Measurements from ENCODE around the gene HAT1.

Gene HAT1

DNA sequence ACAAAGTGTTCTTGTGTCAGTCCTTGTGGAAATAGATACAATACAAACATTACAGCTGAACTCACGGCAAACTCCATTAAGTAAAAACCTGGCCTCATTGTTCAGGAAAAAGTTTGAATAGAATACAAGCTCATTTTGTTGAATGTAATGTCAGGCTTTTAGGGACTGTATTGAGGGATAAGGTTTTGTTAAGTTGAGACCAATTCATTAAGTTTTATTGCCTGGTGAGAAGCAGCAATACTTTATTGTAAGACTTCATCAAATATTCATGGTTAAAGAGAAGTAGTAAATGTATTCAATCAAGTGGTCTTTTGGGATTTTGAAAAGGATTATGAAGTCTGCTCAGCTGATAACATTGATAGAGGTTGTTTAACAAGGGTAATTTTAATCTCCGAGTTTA lies 42.0 kb downstream of the HAT1 start:
- H3K4me3 ChIP-seq (ENCODE audit: control insufficient read depth, low read depth, low read length) = no peak overlapping the region
- TF ChIP-seq, protein P1, sequence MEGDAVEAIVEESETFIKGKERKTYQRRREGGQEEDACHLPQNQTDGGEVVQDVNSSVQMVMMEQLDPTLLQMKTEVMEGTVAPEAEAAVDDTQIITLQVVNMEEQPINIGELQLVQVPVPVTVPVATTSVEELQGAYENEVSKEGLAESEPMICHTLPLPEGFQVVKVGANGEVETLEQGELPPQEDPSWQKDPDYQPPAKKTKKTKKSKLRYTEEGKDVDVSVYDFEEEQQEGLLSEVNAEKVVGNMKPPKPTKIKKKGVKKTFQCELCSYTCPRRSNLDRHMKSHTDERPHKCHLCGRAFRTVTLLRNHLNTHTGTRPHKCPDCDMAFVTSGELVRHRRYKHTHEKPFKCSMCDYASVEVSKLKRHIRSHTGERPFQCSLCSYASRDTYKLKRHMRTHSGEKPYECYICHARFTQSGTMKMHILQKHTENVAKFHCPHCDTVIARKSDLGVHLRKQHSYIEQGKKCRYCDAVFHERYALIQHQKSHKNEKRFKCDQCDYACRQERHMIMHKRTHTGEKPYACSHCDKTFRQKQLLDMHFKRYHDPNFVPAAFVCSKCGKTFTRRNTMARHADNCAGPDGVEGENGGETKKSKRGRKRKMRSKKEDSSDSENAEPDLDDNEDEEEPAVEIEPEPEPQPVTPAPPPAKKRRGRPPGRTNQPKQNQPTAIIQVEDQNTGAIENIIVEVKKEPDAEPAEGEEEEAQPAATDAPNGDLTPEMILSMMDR (IDR thresholded peaks at IDR 0.05; ENCODE audit: control insufficient read depth, insufficient read depth, low read depth, low read length, missing control alignments) = no peak
- no peak for DNase-seq (ENCODE audit: low read depth)

DNA sequence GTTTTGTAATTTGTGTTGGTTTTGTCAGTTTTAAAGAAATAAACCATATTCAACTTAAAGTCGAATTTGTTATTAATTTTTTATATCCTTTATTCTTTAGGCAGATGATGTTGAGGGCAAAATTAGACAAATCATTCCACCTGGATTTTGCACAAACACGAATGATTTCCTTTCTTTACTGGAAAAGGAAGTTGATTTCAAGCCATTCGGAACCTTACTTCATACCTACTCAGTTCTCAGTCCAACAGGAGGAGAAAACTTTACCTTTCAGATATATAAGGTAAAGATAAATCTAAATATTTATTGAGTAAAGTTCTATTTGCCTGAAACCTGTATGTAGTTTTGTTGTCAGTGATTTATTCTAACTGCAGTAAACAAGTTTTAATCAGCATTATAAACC lies 43.0 kb downstream of the HAT1 start:
- TF ChIP-seq, protein P1 (IDR thresholded peaks at IDR 0.05; ENCODE audit: control insufficient read depth, insufficient read depth, low read depth, low read length, missing control alignments) = no peak
- DNase-seq (ENCODE audit: low read depth) = no peak
- no peak overlapping the region for H3K4me3 ChIP-seq (ENCODE audit: control insufficient read depth, low read depth, low read length)

DNA sequence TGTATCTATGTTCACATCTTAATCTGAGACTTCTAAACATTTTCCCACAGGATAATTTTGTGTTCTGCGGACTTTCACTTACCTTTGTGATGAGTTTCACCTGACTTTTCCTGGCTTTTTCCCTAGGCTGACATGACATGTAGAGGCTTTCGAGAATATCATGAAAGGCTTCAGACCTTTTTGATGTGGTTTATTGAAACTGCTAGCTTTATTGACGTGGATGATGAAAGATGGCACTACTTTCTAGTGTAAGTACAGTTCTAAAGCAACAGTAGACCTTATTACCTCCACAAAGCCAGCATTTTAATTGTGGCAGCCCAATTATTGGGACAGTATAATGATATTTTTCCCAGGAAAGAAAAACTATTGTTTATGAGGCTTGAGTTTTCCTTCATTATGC lies 43.4 kb downstream of the HAT1 start:
- no peak overlapping the region for H3K4me3 ChIP-seq (ENCODE audit: control insufficient read depth, low read depth, low read length)
- TF ChIP-seq, protein P1 (IDR thresholded peaks at IDR 0.05; ENCODE audit: control insufficient read depth, insufficient read depth, low read depth, low read length, missing control alignments) = no peak
- DNase-seq (ENCODE audit: low read depth) = no peak

DNA sequence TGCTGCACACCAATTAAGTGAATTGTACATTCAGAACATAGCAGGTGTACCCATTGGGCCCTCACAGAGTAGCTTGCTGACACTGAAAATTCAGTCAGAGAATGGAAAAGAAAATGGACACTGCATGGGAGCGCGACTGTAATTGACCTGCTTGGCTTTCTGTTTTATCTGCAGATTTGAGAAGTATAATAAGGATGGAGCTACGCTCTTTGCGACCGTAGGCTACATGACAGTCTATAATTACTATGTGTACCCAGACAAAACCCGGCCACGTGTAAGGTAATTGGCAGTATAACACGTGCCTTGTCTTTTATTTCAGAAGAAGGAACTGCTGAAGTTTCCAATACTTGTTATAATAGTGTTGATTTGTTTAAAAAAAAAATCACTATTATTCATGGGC lies 44.0 kb downstream of the HAT1 start:
- TF ChIP-seq, protein P1 (IDR thresholded peaks at IDR 0.05; ENCODE audit: control insufficient read depth, insufficient read depth, low read depth, low read length, missing control alignments) = no peak
- DNase-seq (ENCODE audit: low read depth) = no peak
- no peak overlapping the region for H3K4me3 ChIP-seq (ENCODE audit: control insufficient read depth, low read depth, low read length)

DNA sequence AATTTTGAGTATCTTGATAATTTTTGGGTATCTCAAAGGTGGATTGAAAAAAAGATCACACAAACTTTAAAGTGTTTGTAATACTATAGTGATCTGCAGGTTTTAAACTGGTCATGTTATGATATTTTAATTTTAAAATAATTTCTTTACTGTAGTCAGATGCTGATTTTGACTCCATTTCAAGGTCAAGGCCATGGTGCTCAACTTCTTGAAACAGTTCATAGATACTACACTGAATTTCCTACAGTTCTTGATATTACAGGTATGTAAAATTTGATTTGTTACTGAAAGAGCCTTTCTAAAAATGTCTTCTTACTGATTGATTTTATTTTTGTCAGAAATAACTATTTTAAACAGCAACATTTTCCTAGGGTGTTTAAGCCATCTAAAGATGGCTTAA lies 44.4 kb downstream of the HAT1 start:
- no peak for DNase-seq (ENCODE audit: low read depth)
- TF ChIP-seq, protein P1 (IDR thresholded peaks at IDR 0.05; ENCODE audit: control insufficient read depth, insufficient read depth, low read depth, low read length, missing control alignments) = no peak
- no peak overlapping the region for H3K4me3 ChIP-seq (ENCODE audit: control insufficient read depth, low read depth, low read length)

DNA sequence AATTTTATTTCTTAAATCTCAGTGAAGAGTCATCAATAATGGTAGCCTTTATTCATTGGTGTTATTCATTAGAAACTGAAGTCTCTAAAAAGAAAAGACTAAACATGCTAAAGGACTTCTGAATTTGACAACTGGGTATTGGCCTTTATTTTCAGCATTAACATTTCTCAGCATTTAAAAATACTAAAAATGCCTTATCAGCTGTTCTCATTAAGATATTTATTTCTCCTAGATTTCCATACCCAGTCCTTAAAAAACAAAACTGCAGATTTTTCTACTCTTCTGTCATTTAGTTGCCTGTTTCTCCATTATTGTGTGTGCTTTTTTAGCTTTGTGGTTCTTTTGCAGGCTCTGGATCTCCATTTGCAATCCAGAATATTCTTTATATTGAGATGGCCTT lies 46.2 kb downstream of the HAT1 start:
- TF ChIP-seq, protein P1 (IDR thresholded peaks at IDR 0.05; ENCODE audit: control insufficient read depth, insufficient read depth, low read depth, low read length, missing control alignments) = no peak
- H3K4me3 ChIP-seq (ENCODE audit: control insufficient read depth, low read depth, low read length) = no peak overlapping the region
- no peak for DNase-seq (ENCODE audit: low read depth)
